GM19023 (cell line): Measurements from ENCODE around the gene HAUS7.

Source experiments
- ATAC-seq: cut with Tn5 transposase; IDR thresholded peaks from one replicate; pipeline ENCODE4 v1.9.1; 2021; ENCODE audit warnings: mild to moderate bottlenecking, moderate library complexity; ENCODE audit not compliant: unreplicated experiment

HAUS7 gene

DNA sequence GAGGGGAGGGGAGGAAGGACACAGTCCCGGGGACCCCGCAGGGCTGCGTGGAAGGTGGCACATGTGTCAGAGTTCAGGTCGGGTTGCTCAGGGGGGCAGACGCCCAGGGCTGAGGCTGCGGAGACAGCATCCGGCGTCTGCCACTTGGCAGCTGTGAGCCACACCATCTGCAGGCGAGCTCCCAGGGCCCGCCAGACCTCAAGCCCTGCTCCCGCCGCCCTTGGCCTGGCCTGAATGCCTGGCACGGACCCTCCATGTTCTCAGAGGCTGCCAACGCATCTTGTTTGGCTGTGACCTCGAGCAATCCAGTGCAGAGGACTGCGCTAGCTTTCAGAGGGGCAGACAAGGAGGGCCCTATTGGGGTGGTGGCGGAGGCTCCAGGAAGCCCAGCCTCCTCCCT, 29.5 kb upstream of the HAUS7 start:
- no peak for ATAC-seq

DNA sequence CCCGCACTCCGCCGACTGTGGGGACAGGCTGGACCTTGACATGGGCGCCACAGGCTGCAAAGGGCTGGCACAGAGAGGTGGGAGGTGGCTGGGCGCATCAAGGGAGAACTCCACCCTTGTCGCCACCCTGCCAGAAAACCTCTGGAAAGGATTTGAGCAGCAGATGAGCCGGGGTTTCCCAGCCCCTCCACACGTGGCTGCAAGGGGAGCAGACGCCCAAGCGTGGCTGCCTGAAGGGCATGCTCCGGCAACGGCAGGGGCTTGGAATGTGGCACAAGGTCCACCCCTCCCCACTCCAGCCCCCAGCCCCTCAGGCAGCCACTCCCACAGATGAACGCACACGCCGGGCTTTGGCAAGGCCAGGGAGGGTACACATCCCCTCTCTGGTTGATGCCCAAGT, 29.0 kb upstream of the HAUS7 start:
- no peak for ATAC-seq

DNA sequence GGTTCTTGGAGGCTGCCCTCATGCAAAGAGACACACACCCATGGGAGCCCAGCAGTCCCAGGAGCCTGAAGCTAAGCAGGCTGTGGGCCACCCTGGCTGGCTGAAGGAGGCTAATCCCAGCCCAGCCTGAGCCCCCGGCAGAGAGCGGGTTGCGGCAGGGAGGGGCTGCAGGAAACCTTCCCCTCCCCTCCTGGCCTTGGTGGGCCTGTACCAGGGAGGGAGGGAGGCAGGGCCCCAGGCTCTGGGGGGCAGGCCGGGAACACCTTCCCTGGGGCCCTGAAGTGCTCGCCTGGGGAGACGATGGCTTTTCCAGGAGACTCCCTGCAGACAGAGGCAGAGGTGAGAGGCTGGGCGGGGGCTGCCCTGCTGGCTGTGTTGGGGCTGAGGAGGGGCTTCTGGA, 28.1 kb upstream of the HAUS7 start:
- no peak for ATAC-seq

DNA sequence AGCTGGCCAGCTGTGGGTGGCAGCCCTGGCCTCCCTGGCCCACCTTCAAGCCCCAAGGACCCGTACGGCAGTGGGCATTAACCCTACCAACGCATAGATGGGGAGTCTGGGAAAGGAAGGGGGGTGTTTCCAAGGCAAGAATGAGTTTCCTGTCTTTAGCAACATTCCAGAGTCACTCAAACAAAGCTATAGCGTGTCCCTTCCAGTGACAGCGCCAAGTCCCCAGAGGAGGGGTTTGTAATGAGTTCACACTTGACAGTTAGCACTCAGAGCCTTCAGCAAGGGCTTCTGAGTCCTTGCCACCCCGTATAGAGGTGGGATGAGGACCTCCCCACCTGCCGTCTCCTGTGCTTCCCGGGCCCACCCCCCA, 26.2 kb upstream of the HAUS7 start:
- ATAC-seq: no peak

DNA sequence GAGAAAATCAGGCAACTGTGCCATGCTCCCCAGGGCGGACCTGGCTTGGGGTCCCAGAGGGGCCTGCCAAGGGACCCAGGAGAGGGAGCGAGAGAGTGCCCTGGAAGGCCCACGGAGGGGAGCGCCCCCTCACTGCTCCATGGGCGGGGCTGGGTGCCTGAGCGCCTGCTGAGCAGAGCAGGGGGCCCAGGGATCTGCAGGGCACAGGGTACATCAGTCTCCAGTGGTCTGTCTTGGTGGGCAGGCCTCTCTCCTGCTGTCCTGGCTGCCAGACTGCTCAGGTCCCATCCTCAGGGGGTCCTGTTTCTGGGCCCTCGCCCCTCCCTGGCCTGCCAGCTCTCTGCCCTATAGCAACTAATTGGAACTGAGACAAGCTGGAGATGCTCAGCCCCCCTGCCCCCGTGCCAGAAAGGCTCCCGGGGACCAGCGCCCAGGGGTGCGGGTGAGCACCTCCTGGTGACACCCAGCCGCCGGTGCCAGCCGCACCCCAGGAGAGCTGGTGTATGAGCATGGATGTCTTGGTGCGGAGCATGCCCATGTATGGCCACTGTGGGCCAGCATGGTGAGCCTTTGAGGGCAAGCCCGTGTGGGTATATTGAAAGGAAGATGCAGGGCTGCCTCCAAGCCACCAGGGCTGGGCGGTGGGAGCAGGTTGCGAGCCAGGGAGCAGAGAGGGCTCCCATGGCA, 25.7 kb upstream of the HAUS7 start:
- no peak for ATAC-seq

DNA sequence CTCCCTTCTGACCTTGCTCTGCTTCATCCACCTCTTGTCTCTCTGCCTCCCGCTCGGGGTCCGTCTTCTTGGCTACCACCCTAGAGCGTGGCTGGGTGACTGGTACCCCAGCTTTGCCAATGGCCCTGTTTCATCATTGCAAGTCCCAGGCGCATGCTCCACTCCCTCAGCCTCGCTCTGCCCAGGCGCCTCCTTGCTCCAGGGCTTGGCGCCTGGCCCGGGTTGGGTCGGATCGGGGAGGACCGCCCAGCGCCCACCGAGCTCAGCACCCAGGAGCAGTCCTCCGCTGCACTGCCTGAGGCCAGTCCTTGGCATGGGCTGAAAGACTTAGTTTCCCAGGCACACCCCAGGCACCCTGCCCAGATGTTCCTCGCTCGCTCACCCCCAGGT, 25.0 kb upstream of the HAUS7 start:
- ATAC-seq: no peak

DNA sequence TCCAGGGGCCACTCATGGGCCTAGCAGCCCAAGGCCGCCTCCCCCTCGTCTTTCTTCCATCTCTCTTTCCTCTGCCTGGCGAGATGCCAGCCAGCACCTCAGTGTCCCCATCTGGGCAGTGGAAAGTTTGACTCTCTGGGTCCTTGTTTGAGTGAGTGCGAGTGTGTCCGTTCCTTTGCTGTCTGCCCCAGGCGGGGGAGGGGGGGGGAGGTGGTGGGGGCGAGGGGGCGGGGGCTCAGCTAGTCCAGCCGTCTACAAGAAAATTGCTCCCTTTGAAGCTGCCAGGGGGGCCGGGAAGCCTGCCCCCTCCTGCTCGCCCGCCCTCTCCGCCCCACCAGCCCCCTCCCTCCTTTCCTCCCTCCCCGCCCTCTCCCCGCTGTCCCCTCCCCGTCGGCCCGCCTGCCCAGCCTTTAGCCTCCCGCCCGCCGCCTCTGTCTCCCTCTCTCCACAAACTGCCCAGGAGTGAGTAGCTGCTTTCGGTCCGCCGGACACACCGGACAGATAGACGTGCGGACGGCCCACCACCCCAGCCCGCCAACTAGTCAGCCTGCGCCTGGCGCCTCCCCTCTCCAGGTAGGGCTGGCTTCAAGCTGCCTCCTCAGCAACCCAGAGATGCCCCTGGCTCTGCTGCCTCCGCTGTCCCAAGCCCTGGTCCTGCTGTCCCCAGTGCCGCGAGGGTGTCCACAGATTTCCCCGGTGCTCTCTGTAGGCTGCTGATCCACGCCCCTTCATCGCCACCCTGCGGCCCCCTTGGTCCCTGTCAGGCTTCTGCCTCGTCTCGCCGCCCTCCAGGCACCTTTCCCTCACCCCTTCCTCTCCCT, 24.4 kb upstream of the HAUS7 start, which contains the start of gene BGN:
BGN (plus strand) TSS at position 440 of the 821 bp plus-strand sequence. CDS start 9,652 bp downstream, outside the sequence.
- no peak for ATAC-seq

DNA sequence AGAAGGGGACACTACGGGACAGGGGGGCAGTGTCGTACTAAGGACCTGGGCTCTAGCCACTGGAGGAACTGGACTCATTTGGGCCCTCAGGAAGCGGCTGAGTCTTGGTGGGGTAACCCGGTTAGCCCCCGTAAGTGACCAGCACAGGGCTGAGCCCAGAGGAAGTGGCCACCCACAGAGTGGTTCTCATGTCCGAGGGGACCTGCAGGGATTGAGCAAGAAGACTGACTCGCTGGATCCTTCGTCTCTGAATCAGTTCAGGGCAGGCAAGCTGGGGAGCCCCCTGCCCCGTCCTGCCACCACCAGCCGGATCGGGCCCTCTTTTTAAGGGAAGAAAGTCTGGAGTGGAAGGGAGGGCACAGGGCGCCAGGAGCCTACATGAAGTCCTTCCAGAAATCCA, 23.7 kb upstream of the HAUS7 start:
- ATAC-seq: no peak

DNA sequence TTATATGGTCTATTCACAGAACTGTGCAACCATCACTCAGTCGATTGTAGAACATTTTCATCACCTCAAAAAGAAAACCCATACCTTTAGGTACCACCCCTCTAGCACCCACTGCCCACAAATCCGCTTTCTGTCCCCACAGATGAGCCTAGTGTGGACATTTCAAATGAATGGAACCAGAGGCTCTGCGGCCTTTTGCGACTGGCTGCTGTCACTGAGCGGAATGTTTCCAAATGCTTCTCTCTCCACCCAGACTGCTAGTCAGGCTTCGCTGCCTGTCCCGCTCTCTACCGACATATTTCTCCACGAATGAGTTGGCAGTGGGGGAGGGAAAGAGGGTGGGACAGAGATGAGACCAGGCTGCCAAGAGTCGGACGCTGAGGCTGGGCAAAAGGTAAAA, 22.7 kb upstream of the HAUS7 start:
- no peak for ATAC-seq

DNA sequence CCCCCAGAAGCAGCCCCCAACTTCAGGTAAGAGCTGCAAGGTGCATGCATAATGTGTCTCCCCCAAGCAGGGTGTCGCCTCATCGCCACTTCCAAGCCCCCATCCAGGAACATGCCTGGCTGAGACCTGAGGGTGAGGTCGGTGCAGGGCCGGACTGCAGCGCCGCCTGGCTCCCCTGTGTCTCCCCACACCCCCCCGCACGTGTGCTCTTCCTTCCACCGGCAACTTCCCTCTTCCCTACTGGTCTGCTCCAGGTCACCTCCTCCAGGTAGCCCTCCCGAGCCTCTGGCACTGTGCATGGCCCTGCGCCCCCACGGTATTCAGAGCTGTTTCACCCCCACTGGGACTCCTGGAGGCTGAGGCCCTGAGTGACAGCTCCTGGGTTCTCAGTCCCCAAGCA, 22.2 kb upstream of the HAUS7 start:
- no peak for ATAC-seq

DNA sequence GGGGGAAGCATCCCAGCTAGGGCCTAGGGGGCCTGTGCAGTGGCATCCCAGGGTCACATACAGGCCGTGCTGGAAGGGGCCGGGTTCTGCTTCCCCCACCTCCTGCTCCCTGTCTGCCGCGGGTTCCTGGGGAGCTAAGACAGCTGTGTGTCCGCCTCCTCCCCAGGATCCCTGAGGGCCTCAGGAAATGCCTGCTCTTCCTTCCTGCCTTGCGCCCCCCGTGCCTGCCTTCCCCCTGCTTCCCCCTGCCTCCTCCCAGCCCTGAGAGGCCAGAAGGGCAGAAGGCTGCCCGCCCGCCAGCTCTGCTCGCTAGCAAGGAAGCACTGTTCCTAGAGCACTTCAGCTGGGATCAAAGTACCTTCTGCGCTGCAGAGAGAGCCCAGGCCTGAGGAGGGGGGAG, 21.5 kb upstream of the HAUS7 start:
- no peak for ATAC-seq

DNA sequence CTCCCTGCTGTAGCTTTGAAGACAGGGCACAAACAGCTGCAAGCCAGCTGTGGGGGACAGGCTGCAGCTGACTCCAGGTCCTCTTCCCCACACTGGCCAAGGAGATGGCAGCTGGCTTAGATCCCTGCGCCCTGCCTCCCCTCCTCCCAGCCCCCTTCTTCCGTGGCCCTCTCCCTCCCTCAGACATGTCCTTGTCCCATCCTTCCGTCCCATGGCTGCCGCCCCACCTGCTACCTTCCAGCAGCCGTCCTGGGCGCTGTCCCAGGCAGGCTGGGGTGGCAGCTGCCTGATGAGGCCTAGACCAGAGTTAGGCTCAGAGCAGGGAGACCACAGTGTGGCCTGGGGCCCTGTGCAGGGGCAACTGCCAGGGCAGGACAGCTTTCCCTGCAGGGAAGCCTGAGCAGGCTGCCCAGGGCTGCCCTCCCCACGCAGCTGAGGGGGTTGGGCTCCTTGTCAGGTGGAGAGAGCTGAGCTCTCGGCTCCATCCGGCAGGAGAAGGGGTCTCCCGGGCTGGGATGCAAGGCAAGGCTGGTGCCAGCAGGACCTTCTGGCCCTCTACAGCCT, 21.1 kb upstream of the HAUS7 start:
- no peak for ATAC-seq

DNA sequence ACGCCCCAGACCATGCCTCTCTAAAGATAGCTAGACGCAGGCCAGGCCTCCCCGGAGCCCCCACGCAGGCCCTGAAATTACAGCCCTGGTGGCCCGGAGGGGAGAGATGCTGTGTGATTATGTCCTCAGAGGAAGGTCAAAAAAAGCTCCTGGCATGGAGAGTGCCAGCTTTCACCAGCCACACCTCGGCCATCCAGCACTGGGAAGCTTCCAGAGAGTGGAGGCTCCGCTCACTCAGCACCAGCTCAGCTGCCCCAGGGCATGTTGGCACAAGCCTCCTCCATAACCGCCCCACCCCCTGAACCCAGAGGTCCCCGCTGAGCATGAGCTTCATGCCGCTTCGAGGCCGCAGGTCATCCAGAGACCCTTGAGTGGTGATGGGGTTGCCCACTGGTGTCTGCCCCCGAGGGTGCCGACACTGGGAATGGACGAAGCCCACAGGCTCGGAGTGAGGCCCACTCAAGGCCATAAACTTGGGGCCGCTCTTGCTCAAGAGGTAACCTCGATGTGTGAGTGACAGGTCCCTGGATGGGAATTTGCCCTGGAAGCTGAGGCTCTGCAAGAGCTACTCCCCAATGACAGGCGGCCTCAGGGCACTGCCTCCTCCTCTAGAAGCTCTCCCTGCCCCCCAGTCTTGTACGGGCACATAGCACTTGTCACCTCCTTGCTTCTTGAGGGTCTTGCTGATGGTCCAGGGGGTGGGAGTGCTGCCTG, 20.0 kb upstream of the HAUS7 start:
- ATAC-seq: no peak

DNA sequence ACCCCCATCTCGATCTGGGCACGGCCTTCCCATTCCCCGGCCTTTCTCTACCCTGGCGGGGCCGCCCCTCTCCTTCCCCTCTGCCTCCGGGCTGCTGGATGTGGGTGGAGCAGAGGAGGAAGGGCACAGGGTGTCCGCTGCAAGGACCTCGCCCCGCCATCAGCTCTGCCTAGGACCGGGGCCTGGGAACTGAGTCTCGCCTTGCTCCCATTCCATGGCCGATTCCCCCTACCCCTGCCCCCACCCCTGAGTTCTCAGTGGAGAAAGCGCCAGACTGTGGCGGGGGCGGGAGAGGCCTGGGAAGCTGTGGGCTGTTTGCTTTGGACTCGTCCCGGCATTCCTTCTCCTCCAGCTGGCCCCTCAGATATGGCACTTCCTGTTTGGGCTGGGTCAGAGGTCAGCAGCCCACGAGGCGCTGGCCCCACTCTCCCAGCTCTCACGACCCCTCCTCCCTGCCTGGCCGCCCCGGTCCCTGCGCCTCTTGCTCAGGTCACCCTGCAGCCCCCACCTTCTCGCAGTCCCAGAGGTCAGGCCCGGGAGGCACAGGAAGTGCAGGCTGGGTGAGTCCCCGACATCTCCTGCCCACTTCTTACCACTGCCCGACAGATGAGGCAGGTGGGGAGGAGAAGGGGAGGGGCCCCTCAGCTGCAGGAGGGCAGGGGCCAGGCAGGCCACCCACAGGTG, 18.0 kb upstream of the HAUS7 start:
- ATAC-seq: no peak

DNA sequence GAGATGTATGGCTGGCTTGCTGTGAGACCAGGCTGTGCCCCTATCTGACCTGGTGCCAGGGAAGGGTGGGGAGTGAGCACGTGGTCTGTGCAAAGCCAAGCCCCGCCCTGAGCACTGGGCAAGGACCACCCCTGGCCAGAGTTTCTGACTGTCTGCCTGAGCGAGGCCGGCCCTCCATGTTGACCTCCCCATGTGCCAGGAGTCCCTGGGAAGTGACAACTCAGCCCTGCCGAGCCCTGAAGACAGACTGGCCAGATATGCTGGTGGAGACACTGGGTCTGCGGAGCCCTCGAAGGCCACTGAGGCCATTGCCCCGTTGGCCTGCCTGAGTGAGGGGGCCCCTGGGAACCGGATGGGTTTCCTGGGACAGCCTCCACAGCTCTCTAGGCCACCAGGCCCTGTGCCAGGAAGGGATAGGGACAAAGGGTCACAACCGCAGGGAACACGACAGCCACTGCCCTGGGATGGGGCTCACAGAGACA, 17.3 kb upstream of the HAUS7 start:
- no peak for ATAC-seq

DNA sequence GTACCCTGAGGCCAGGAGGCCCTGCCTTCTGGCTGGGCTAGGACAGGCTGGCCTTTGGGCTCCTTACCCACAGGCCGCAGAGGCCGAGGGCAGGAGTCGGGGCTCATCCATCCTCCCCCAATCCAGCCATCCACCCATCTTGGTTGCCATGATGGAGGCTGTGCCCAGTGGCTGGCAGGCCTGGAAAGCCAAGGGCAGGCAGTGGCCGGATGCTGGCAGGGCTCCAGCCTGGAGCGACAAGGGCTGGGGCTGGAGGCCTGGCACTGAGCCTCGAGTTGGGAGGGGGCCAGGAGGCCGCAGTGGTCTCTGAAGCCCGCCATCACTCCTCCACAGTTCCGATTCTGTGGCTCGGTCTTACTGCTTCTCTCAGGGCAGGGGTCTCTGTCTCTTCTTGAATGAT, 15.8 kb upstream of the HAUS7 start:
- ATAC-seq: no peak

DNA sequence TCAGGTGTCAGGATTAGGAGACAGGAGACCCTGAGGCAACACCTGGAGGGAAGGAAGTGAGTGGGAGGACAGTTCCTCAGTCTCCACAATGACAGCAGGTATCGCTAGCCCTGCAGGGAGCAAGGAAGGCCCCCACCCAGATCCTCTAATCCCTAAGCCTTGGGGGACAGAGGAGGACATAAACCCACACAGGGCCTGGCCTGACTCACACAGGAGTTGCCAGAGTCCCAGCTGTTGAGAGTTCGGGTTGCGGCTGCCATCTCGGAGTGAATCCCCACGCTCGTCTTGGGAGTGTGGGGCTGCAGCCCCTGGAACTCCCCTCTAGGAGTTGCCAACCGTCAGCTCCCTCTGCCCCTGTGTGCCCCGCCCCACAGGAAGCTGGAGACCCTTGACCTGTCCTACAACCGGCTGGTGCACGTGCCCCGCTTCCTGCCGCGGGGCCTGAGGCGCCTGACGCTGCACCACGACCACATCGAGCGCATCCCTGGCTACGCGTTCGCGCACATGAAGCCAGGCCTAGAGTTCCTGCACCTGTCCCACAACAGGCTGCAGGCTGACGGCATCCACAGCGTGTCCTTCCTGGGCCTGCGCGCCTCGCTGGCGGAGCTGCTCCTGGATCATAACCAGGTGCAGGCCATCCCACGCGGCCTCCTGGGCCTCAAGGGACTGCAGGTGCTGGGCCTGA, 15.2 kb upstream of the HAUS7 start:
- ATAC-seq: no peak

DNA sequence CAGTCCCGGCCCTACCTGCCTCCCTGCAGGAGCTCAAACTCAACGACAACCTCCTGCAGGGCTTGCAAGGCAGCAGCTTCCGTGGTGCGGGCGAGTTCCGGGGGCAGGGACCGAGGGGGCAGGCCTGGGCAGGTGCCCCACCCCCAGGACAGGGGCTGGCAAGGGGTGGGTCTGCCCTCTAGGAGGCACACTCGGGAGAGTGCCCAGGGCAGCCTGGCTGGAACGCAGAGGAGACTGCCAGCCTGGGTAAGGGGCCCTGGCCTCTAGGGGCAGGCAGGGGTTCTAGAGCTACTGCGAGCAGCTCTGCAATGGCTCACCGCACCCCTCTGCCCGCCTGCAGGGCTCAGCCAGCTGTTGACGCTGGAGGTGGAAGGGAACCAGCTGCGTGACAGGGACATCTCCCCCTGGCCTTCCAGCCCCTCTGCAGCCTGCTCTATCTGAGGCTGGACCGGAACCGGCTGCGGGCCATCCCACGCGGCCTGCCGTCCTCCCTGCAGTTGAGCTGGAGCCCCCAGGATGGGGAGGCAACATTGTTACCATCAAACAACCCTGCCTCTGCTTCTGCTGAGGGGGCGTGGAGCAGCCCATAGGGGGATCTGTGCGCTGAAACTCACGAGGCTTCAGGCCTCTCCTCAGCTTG, 12.1 kb upstream of the HAUS7 start:
- ATAC-seq: no peak

DNA sequence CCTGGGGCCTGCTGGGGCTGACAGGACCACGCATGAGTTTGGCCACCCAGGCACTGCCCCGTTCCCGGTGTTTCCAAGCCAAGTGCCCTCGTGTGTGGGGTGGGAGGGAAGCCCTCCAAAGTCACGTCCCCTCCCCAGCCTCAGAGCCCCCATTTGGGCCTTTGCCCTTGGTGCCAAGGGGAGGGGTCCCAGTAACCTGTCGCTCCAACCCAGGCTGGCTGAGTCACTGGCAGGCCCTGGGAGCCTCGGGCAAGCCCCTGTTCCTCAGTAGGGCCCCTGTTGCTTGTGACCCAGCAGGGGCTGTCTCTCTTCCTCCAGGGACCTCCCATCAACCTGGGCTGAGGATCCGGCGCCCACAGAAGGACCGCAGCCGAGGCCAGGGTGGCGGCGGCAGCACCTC, 10.7 kb upstream of the HAUS7 start:
- no peak for ATAC-seq

DNA sequence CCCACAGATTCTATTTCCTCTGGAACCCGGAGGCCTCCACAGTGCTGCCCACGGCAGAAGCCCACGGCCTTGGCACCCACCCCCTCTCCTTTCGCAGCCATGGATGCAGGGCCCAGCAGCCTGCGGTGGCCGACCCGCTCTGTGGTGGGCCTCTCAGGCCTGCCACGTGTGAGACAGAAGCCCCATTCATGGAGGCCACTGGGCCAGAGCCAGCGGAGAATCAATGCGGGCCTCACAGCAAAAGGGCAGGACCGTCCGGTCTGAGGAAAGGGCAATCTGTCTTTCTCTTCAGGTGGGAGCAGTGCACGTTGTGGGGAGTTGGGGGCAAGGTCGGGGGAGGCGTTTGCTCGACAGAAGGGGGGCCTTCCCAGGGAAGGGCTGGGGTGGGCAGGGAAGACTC, 8.4 kb upstream of the HAUS7 start:
- no peak for ATAC-seq
